IPS-11a (cell line): ENCODE measurements around the gene ADCY7.
A peak's percentile ranks its signal among the peaks of the same experiment; 100 is the strongest.
"Not testable (repeated sequence)": the region's sequence is repeated elsewhere in the genome, so short reads cannot be mapped to it uniquely, and the experiment has no call there.

Experiments
- H3K4me3 ChIP-seq: one replicate; pipeline ENCODE4 v1.5.1; 2013; ENCODE audit warnings: low read depth, low read length, control low read depth

Gene ADCY7

GRCh38 chr16:50266337-50267091 is at the start of gene ADCY7:
TSS of gene ADCY7 (plus strand) at chr16:50266551. CDS start at chr16:50288180, 21,629 bp downstream.
- H3K4me3 ChIP-seq = no peak within 1 kb of the TSS

- no peak overlapping the region for H3K4me3 ChIP-seq
These were observed 46.9 kb upstream of the ADCY7 start for GRCh38 chr16:50219402-50219975.

- no peak overlapping the region for H3K4me3 ChIP-seq
These were observed 42.1 kb upstream of the ADCY7 start for GRCh38 chr16:50224286-50224685.

GRCh38 chr16:50227120-50227519 is 39.2 kb upstream of the ADCY7 start:
- no peak overlapping the region for H3K4me3 ChIP-seq

- H3K4me3 ChIP-seq = no peak overlapping the region
These were observed 38.7 kb upstream of the ADCY7 start for GRCh38 chr16:50227665-50228064.

GRCh38 chr16:50228364-50228868 is 37.9 kb upstream of the ADCY7 start:
- no peak overlapping the region for H3K4me3 ChIP-seq

- no peak overlapping the region for H3K4me3 ChIP-seq
These were observed 37.1 kb upstream of the ADCY7 start for GRCh38 chr16:50229149-50229726.

- no peak overlapping the region for H3K4me3 ChIP-seq
These were observed 31.4 kb upstream of the ADCY7 start for GRCh38 chr16:50234771-50235556.

- no peak overlapping the region for H3K4me3 ChIP-seq
These were observed 30.8 kb upstream of the ADCY7 start for GRCh38 chr16:50235581-50235980.

- no peak overlapping the region for H3K4me3 ChIP-seq
These were observed 28.0 kb upstream of the ADCY7 start for GRCh38 chr16:50238314-50238713.

GRCh38 chr16:50238868-50239301 is 27.5 kb upstream of the ADCY7 start:
- no peak overlapping the region for H3K4me3 ChIP-seq

GRCh38 chr16:50243024-50243423 is 23.3 kb upstream of the ADCY7 start:
- not testable (repeated sequence) for H3K4me3 ChIP-seq

GRCh38 chr16:50244140-50244503 is 22.2 kb upstream of the ADCY7 start:
- no peak overlapping the region for H3K4me3 ChIP-seq

- H3K4me3 ChIP-seq = no peak overlapping the region
These were observed 21.6 kb upstream of the ADCY7 start for GRCh38 chr16:50244504-50245416.

- peak overlapping the region; percentile 43 for H3K4me3 ChIP-seq
These were observed 20.7 kb upstream of the ADCY7 start for GRCh38 chr16:50245417-50246298.

- H3K4me3 ChIP-seq = peak overlapping the region; percentile 43
These were observed 19.8 kb upstream of the ADCY7 start for GRCh38 chr16:50246299-50247122.

- H3K4me3 ChIP-seq = no peak overlapping the region
These were observed 19.0 kb upstream of the ADCY7 start for GRCh38 chr16:50247123-50247905.
